Tibial nerve (tissue), 4 donors: ENCODE data around the gene SLC9A2. TPM values are rescaled to one million over a fixed set of nuclear protein-coding genes. Genes with fewer than 3 reads are reported as not detected.

Source experiments
- DNase-seq, 2 donors: peaks; one replicate each; pipeline ENCODE4 v3.0.0-alpha.2; 2019; ENCODE audit warnings: low spot score in 2 of 2
- H3K27ac ChIP-seq, 4 donors: fragments of 200-600 bp; sonication (generic) in 3 of 4; one replicate each; pipeline ENCODE4 v1.5.1; 2017 to 2019; ENCODE audit warnings: mild to moderate bottlenecking in 1 of 4
- H3K27me3 ChIP-seq, 2 donors: fragments of 200-600 bp; sonication (generic) in 1 of 2; one replicate each; pipeline versions ENCODE4 v1.5.1 to v1.6.0; 2017 to 2019
- H3K36me3 ChIP-seq, 3 donors: fragments of 200-600 bp; sonication (generic); one replicate each; pipeline ENCODE4 v1.5.1; 2018 to 2019
- H3K4me1 ChIP-seq, 4 donors: fragments of 200-600 bp; sonication (generic) in 3 of 4; one replicate each; pipeline ENCODE4 v1.5.1; 2017 to 2019
- H3K4me3 ChIP-seq, 4 donors: fragments of 200-600 bp; sonication (generic) in 3 of 4; one replicate each; pipeline ENCODE4 v1.5.1; 2017 to 2019; ENCODE audit warnings: mild to moderate bottlenecking in 1 of 4, moderate library complexity in 1 of 4
- H3K9me3 ChIP-seq, 4 donors: fragments of 200-600 bp; sonication (generic) in 3 of 4; one replicate each; pipeline ENCODE4 v1.5.1; 2017 to 2019
- CTCF ChIP-seq, 5 experiments: fragments of 200-600 bp in 3 of 5; fragments of 450-650 bp in 2 of 5; sonication (generic) in 3 of 5; IDR thresholded peaks; one replicate each; pipeline ENCODE4 v1.5.1; 2016 to 2019; ENCODE audit warnings: antibody characterized with exemption in 5 of 5, mild to moderate bottlenecking in 3 of 5, moderate library complexity in 2 of 5
- EP300 ChIP-seq, 2 donors: sonication (generic); formaldehyde crosslinking; IDR thresholded peaks; one replicate each; pipeline ENCODE4 v1.6.1; 2017; ENCODE audit warnings: antibody characterized with exemption in 2 of 2, mild to moderate bottlenecking in 1 of 2
- POLR2A ChIP-seq, 2 donors: fragments of 450-650 bp; IDR thresholded peaks; one replicate each; pipeline ENCODE4 v1.6.1; 2017; ENCODE audit warnings: antibody characterized with exemption in 2 of 2, mild to moderate bottlenecking in 2 of 2, moderate library complexity in 2 of 2
- WGBS, 2 donors: methylation state at CpG; one replicate each; pipeline ENCODE4 v1.1.5; 2018; 5-methylcytosine and 5-hydroxymethylcytosine counted together
- total RNA-seq, 4 donors: library from RNA; depleted of rRNA; stranded (reverse); fragments of >200 nt; gene quantifications; one replicate each; pipeline ENCODE4 v1.1.0, GENCODE V29; 2016

Gene SLC9A2
- total RNA-seq, 4 donors from 2014 or later, result under 0.01 TPM; not detected in 3

GRCh38 chr2:102677244-102678215 is 58.2 kb downstream of the SLC9A2 start:
- H3K4me3 ChIP-seq, result no peak overlapping the region
- H3K27me3 ChIP-seq, result no peaks in the 10 kb centered on the region
- H3K4me1 ChIP-seq, result no peaks in the 10 kb centered on the region
- no peak overlapping the region for H3K27ac ChIP-seq
- no peaks in the 10 kb centered on the region for H3K9me3 ChIP-seq
- no peak for TF ChIP-seq CTCF (IDR thresholded peaks at IDR 0.05)
- H3K36me3 ChIP-seq, result no peaks in the 10 kb centered on the region
- DNase-seq, result no peak
- WGBS, 2 donors, result 81 to 85% methylated on average over 4 of the region's 4 CpGs

DNA sequence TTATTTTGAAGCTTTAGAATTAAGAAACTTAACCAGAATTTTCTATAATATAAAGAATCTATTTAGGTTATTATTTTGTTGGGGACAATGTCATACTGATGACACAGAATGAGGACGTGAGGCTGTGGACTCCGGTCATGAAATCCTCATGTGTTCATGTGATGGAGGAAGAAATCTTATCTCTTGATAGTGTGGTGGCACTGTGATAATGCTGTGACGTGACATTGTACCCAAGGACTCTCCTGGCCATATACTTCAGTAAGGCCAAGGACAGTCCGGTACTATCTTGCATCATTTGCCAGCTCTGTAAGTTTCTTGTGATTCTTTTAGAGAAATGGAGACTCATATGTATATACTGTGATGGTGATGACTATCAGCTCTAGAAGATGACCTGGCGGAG is 59.1 kb downstream of the SLC9A2 start:
- 89 to 90% methylated on average over 5 of the region's 5 CpGs for WGBS, 2 donors
- TF ChIP-seq EP300 (IDR thresholded peaks at IDR 0.05), result no peak
- TF ChIP-seq CTCF (IDR thresholded peaks at IDR 0.05), result no peak
- no peak for TF ChIP-seq POLR2A (IDR thresholded peaks at IDR 0.05)
- no peaks in the 10 kb centered on the region for H3K27me3 ChIP-seq
- H3K4me1 ChIP-seq, result no peaks in the 10 kb centered on the region
- H3K9me3 ChIP-seq, result no peaks in the 10 kb centered on the region
- H3K36me3 ChIP-seq, result no peaks in the 10 kb centered on the region
- no peak for DNase-seq
- no peak overlapping the region for H3K4me3 ChIP-seq
- no peak overlapping the region for H3K27ac ChIP-seq

GRCh38 chr2:102686479-102687439 is 67.4 kb downstream of the SLC9A2 start:
- DNase-seq, result no peak
- Histone ChIP-seq H3K27me3 (no peaks in the 10 kb centered on the region), H3K36me3 (no peaks in the 10 kb centered on the region), H3K9me3 (no peaks in the 10 kb centered on the region), H3K4me3 (no peak overlapping the region), H3K27ac (no peak overlapping the region), H3K4me1 (no peaks in the 10 kb centered on the region)
- no peak for TF ChIP-seq CTCF (IDR thresholded peaks at IDR 0.05)
- no peak for TF ChIP-seq POLR2A (IDR thresholded peaks at IDR 0.05)
- TF ChIP-seq EP300 (IDR thresholded peaks at IDR 0.05), result no peak
- WGBS, 2 donors, result 81 to 83% methylated on average over 11 of the region's 11 CpGs

- 67 to 69% methylated on average over 5 of the region's 5 CpGs for WGBS, 2 donors
- Histone ChIP-seq H3K4me3 (no peak overlapping the region), H3K9me3 (no peaks in the 10 kb centered on the region), H3K36me3 (no peaks in the 10 kb centered on the region), H3K27me3 (no peaks in the 10 kb centered on the region), H3K27ac (no peak overlapping the region), H3K4me1 (no peaks in the 10 kb centered on the region)
- no peak for DNase-seq
- no peak for TF ChIP-seq EP300 (IDR thresholded peaks at IDR 0.05)
These were observed 70.7 kb downstream of the SLC9A2 start for GRCh38 chr2:102690012-102690411.

DNA sequence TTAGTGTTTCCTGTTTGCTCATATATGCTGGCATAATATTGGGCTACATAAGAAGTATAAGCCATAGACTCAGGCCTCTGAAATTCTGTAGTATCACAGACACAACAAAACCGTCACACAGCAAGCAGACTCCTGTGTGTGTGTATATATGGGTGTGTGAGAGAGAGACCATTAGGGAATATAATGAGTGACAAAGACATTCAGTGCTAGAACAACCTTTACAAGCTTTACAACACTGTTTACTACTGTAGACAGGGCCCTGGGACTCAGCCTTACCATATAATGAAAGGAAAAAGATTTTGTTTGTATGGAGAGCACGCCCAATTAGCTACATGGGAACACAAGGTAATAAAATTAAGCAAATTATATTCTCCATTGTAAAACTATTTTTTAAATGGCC is 77.1 kb downstream of the SLC9A2 start:
- no peaks in the 10 kb centered on the region for H3K27me3 ChIP-seq
- H3K36me3 ChIP-seq, result no peaks in the 10 kb centered on the region
- no peak for DNase-seq
- H3K4me1 ChIP-seq, result no peaks in the 10 kb centered on the region
- no peak overlapping the region for H3K27ac ChIP-seq
- 77 to 86% methylated on average over 2 of the region's 2 CpGs for WGBS, 2 donors
- H3K9me3 ChIP-seq, result no peaks in the 10 kb centered on the region
- no peak for TF ChIP-seq CTCF (IDR thresholded peaks at IDR 0.05)
- no peak for TF ChIP-seq POLR2A (IDR thresholded peaks at IDR 0.05)
- no peak for TF ChIP-seq EP300 (IDR thresholded peaks at IDR 0.05)
- H3K4me3 ChIP-seq, result no peak overlapping the region
